ENCODE results near the gene C11orf52. TPM values are rescaled to one million over a fixed set of nuclear protein-coding genes. Genes with fewer than 3 reads are reported as not detected.
"Not testable (repeated sequence)": the region's sequence is repeated elsewhere in the genome, so short reads cannot be mapped to it uniquely, and the experiment has no call there.

Gene C11orf52
- total RNA-seq, 1 donor from 2014 or later = 0.26 TPM

- Histone ChIP-seq H3K4me3 (ENCODE audit: low read depth, low read length) (no peak overlapping the region), H3K36me3 (ENCODE audit: control insufficient read depth, insufficient read depth, low read length) (no peaks in the 10 kb centered on the region), H3K27me3 (ENCODE audit: control insufficient read depth, insufficient read depth, low read length) (no peaks in the 10 kb centered on the region)
- TF ChIP-seq CTCF (IDR thresholded peaks at IDR 0.05; ENCODE audit: insufficient read depth, low read length, severe bottlenecking) = no peak
- FAIRE-seq = no peak
- no peak for DNase-seq (ENCODE audit: low read depth)
Observed at GRCh38 chr11:111930472-111930871, 11.8 kb downstream of the C11orf52 start.

GRCh38 chr11:111932611-111932950 is 13.9 kb downstream of the C11orf52 start:
- H3K36me3 ChIP-seq (ENCODE audit: control insufficient read depth, insufficient read depth, low read length) = no peaks in the 10 kb centered on the region
- H3K27me3 ChIP-seq (ENCODE audit: control insufficient read depth, insufficient read depth, low read length) = no peaks in the 10 kb centered on the region
- no peak for DNase-seq (ENCODE audit: low read depth)
- no peak for TF ChIP-seq CTCF (IDR thresholded peaks at IDR 0.05; ENCODE audit: insufficient read depth, low read length, severe bottlenecking)
- H3K4me3 ChIP-seq (ENCODE audit: low read depth, low read length) = no peak overlapping the region
- FAIRE-seq = no peak

- H3K27me3 ChIP-seq (ENCODE audit: control insufficient read depth, insufficient read depth, low read length); FAIRE-seq; H3K4me3 ChIP-seq (ENCODE audit: low read depth, low read length); H3K36me3 ChIP-seq (ENCODE audit: control insufficient read depth, insufficient read depth, low read length); DNase-seq (ENCODE audit: low read depth): not testable (repeated sequence)
Observed at GRCh38 chr11:111933176-111933575, 14.5 kb downstream of the C11orf52 start.

- H3K36me3 ChIP-seq (ENCODE audit: control insufficient read depth, insufficient read depth, low read length) = no peaks in the 10 kb centered on the region
- no peak overlapping the region for H3K4me3 ChIP-seq (ENCODE audit: low read depth, low read length)
- FAIRE-seq = no peak
- no peaks in the 10 kb centered on the region for H3K27me3 ChIP-seq (ENCODE audit: control insufficient read depth, insufficient read depth, low read length)
- no peak for DNase-seq (ENCODE audit: low read depth)
- TF ChIP-seq CTCF (IDR thresholded peaks at IDR 0.05; ENCODE audit: insufficient read depth, low read length, severe bottlenecking) = no peak
Observed at GRCh38 chr11:111933872-111934271, 15.2 kb downstream of the C11orf52 start.

GRCh38 chr11:111934306-111934705 is 15.6 kb downstream of the C11orf52 start:
- H3K4me3 ChIP-seq (ENCODE audit: low read depth, low read length) = no peak overlapping the region
- H3K27me3 ChIP-seq (ENCODE audit: control insufficient read depth, insufficient read depth, low read length) = no peaks in the 10 kb centered on the region
- no peak for TF ChIP-seq CTCF (IDR thresholded peaks at IDR 0.05; ENCODE audit: insufficient read depth, low read length, severe bottlenecking)
- FAIRE-seq (no peak), DNase-seq (ENCODE audit: low read depth) (no peak)
- no peaks in the 10 kb centered on the region for H3K36me3 ChIP-seq (ENCODE audit: control insufficient read depth, insufficient read depth, low read length)

- no peak overlapping the region for H3K4me3 ChIP-seq (ENCODE audit: low read depth, low read length)
- FAIRE-seq = no peak
- no peak for DNase-seq (ENCODE audit: low read depth)
- TF ChIP-seq CTCF (IDR thresholded peaks at IDR 0.05; ENCODE audit: insufficient read depth, low read length, severe bottlenecking) = no peak
- H3K36me3 ChIP-seq (ENCODE audit: control insufficient read depth, insufficient read depth, low read length) = no peaks in the 10 kb centered on the region
- no peaks in the 10 kb centered on the region for H3K27me3 ChIP-seq (ENCODE audit: control insufficient read depth, insufficient read depth, low read length)
Observed at GRCh38 chr11:111935317-111936039, 16.8 kb downstream of the C11orf52 start.

Data from bronchial epithelial cell (primary cell).